ENCODE measurements around the gene ADRA2C. TPM values are rescaled to one million over a fixed set of nuclear protein-coding genes. Genes with fewer than 3 reads are reported as not detected.
A peak's percentile ranks its signal among the peaks of the same experiment; 100 is the strongest.

Gene ADRA2C
- total and polyA plus RNA-seq, 2 experiments from 2014 or later: 3.0 to 16.6 TPM

- Histone ChIP-seq H3K4me3 (no peak overlapping the region), H3K36me3 (ENCODE audit: insufficient read depth) (no peaks in the 10 kb centered on the region), H3K79me2 (replicated peaks; ENCODE audit: insufficient read depth) (no peaks in the 10 kb centered on the region), H3K27ac (ENCODE audit: low read depth) (no peak overlapping the region), H2AFZ (no peak overlapping the region), H3K9me2 (ENCODE audit: insufficient read depth) (no peaks in the 10 kb centered on the region), H4K20me1 (replicated peaks; ENCODE audit: insufficient read depth) (no peaks in the 10 kb centered on the region), H3K27me3 (ENCODE audit: insufficient read depth) (no peaks in the 10 kb centered on the region), H3K4me1 (ENCODE audit: insufficient read depth) (peaks cover 14% of the 10 kb centered on the region), H3K4me2 (no peak overlapping the region), H3F3A (replicated peaks; ENCODE audit: low read depth) (0 out of 2 replicates have a peak, but pooled peaks cover 6% of the 10 kb centered on the region)
- ATAC-seq (no peak), DNase-seq (ENCODE audit: low spot score) (no peak)
- Mint-ChIP-seq H3K27me3 (ENCODE audit: insufficient read depth, low read depth, poor library complexity) (peaks cover 10% of the 10 kb centered on the region), H3K9me3 (no peaks in the 10 kb centered on the region), H3K4me1 (peaks cover 24% of the 10 kb centered on the region), H3K27ac (no peak overlapping the region), H3K4me3 (no peak overlapping the region), H3K36me3 (ENCODE audit: low read depth) (no peaks in the 10 kb centered on the region)
- TF ChIP-seq CREB1 (CRISPR knock-in tag; IDR thresholded peaks at IDR 0.05; ENCODE audit: low read depth) (no peak), ZNF462 (CRISPR knock-in tag; IDR thresholded peaks at IDR 0.05) (no peak)
Observed at GRCh38 chr4:3732076-3733028, 33.8 kb upstream of the ADRA2C start.

GRCh38 chr4:3733195-3733594 lies 33.0 kb upstream of the ADRA2C start:
- Mint-ChIP-seq H3K27me3 (ENCODE audit: insufficient read depth, low read depth, poor library complexity) (peaks cover 13% of the 10 kb centered on the region), H3K4me1 (peaks cover 29% of the 10 kb centered on the region)
- H3K27me3 ChIP-seq (ENCODE audit: insufficient read depth): no peaks in the 10 kb centered on the region
- TF ChIP-seq, protein P1, sequence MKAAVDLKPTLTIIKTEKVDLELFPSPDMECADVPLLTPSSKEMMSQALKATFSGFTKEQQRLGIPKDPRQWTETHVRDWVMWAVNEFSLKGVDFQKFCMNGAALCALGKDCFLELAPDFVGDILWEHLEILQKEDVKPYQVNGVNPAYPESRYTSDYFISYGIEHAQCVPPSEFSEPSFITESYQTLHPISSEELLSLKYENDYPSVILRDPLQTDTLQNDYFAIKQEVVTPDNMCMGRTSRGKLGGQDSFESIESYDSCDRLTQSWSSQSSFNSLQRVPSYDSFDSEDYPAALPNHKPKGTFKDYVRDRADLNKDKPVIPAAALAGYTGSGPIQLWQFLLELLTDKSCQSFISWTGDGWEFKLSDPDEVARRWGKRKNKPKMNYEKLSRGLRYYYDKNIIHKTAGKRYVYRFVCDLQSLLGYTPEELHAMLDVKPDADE (IDR thresholded peaks at IDR 0.05): no peak
- TF ChIP-seq EZH2 (IDR thresholded peaks at IDR 0.05; ENCODE audit: low read depth, unreplicated experiment): no peak
- TF ChIP-seq EZH2phosphoT487 (IDR thresholded peaks at IDR 0.05; ENCODE audit: unreplicated experiment): no peak
- TF ChIP-seq POLR2AphosphoS5 (IDR thresholded peaks at IDR 0.05; ENCODE audit: low read depth): no peak
- TF ChIP-seq JUNB (IDR thresholded peaks at IDR 0.05; ENCODE audit: unreplicated experiment): no peak
- TF ChIP-seq, protein P2, sequence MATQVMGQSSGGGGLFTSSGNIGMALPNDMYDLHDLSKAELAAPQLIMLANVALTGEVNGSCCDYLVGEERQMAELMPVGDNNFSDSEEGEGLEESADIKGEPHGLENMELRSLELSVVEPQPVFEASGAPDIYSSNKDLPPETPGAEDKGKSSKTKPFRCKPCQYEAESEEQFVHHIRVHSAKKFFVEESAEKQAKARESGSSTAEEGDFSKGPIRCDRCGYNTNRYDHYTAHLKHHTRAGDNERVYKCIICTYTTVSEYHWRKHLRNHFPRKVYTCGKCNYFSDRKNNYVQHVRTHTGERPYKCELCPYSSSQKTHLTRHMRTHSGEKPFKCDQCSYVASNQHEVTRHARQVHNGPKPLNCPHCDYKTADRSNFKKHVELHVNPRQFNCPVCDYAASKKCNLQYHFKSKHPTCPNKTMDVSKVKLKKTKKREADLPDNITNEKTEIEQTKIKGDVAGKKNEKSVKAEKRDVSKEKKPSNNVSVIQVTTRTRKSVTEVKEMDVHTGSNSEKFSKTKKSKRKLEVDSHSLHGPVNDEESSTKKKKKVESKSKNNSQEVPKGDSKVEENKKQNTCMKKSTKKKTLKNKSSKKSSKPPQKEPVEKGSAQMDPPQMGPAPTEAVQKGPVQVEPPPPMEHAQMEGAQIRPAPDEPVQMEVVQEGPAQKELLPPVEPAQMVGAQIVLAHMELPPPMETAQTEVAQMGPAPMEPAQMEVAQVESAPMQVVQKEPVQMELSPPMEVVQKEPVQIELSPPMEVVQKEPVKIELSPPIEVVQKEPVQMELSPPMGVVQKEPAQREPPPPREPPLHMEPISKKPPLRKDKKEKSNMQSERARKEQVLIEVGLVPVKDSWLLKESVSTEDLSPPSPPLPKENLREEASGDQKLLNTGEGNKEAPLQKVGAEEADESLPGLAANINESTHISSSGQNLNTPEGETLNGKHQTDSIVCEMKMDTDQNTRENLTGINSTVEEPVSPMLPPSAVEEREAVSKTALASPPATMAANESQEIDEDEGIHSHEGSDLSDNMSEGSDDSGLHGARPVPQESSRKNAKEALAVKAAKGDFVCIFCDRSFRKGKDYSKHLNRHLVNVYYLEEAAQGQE (IDR thresholded peaks at IDR 0.05; ENCODE audit: unreplicated experiment): no peak
- TF ChIP-seq NANOG (IDR thresholded peaks at IDR 0.05; ENCODE audit: borderline replicate concordance): no peak
- no peak for TF ChIP-seq STAT1 (IDR thresholded peaks at IDR 0.05; ENCODE audit: unreplicated experiment)

More at GRCh38 chr4:3733195-3733594, 33.0 kb upstream of the ADRA2C start:
- peak; percentile 10; the same call in 2 of the 3 replicates for ATAC-seq
- H3K36me3 Mint-ChIP-seq (ENCODE audit: low read depth): no peaks in the 10 kb centered on the region
- Histone ChIP-seq H3K36me3 (ENCODE audit: insufficient read depth) (no peaks in the 10 kb centered on the region), H3K9me2 (ENCODE audit: insufficient read depth) (no peaks in the 10 kb centered on the region), H3K79me2 (replicated peaks; ENCODE audit: insufficient read depth) (no peaks in the 10 kb centered on the region), H2AFZ (no peak overlapping the region), H3K4me2 (no peak overlapping the region), H3K4me1 (ENCODE audit: insufficient read depth) (peaks cover 14% of the 10 kb centered on the region), H3K4me3 (no peak overlapping the region), H4K20me1 (replicated peaks; ENCODE audit: insufficient read depth) (no peaks in the 10 kb centered on the region), H3F3A (replicated peaks; ENCODE audit: low read depth) (0 out of 2 replicates have a peak, but pooled peaks cover 6% of the 10 kb centered on the region), H3K27ac (ENCODE audit: low read depth) (no peak overlapping the region)
- no peak overlapping the region for H3K4me3 Mint-ChIP-seq
- no peak overlapping the region for H3K27ac Mint-ChIP-seq
- H3K9me3 Mint-ChIP-seq: no peaks in the 10 kb centered on the region
- DNase-seq (ENCODE audit: low spot score): no peak

All from GM23338 (cell line).